Raji (cell line): ENCODE measurements around the gene FARS2.

Experiments used
- POLR2A ChIP-seq: IDR thresholded peaks from 2 replicates; pipeline ENCODE4 v1.6.1; 2011; ENCODE audit warnings: low read depth, low read length, control low read depth; ENCODE audit not compliant: insufficient read depth

FARS2 gene

DNA sequence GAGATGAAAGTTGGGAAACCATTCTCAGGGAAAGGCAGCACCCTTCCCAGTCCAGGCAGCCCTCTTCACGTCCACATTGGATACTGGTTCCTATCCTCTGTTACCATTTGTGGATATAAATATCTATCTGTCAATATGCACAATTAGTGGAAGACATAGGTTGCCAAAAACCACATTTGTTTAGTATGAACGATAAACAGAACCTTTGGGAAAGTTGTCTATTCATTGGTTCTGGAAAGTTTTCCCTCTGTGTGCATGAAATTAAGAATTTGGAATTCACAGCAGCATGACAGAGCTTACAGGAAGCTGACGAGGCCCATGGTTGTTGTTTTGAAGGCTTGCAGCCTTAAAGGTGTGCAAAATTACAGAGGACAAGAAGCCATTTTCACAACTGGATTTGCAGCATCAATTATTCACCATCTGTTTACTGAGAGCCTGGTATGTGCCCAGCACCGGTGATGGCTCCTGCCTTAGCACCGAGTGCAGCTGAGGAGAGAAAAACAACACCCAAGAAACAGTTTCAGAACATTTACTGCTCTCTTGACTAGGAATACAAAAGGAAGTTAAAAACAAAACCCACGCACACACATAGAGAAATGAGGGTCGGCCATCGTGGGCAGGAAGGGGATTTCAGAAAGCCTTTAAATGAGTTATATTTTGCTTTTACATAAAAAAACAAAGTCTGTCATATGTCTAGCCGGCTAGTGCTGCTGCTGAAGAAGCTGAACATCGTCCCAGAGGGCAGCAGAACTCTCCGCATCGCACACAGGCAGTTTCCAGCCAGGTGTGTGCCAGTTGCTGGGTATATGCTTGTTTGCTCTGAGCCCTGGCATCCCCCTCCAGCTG, 319.6 kb downstream of the FARS2 start:
- no peak for TF ChIP-seq POLR2A

GRCh38 chr6:5582762-5583161, 321.4 kb downstream of the FARS2 start:
- TF ChIP-seq POLR2A = no peak

DNA sequence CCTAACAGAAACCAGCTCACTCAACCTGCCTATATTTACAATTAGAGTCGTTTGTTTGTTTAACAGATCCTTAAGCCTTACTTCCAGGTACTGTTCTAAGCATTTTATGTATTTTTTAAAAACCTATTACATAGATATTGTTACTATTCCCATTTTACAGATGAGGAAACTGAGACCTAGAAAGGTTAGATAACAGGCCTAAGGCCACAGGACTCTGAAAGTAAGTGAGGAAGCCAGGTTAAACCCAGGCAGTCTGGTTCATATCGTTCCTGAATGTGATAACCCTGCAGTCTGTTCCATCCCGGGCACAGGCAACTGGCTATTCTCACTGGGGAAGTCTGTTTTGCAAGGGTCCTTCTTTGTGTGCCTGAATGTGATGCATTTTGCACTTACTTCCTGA, 322.2 kb downstream of the FARS2 start:
- no peak for TF ChIP-seq POLR2A

DNA sequence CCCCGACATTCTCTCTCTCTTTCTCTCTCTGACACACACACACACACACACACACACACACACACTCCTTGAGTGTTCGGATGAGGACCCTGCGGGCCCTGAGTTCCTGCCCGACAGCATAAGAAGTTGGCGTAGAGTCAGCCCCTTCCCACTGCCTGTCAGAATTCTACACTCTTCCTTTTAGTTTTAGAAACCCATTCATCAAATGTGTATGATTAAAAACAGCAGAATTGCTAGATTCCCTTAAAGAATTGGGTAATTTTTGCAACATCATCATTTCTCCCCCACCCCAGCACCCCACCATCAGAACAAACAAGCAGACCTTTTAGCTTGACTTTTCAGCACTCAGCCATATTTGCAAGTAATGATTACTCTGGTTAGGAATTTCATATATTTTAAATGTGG, 322.8 kb downstream of the FARS2 start:
- no peak for TF ChIP-seq POLR2A

DNA sequence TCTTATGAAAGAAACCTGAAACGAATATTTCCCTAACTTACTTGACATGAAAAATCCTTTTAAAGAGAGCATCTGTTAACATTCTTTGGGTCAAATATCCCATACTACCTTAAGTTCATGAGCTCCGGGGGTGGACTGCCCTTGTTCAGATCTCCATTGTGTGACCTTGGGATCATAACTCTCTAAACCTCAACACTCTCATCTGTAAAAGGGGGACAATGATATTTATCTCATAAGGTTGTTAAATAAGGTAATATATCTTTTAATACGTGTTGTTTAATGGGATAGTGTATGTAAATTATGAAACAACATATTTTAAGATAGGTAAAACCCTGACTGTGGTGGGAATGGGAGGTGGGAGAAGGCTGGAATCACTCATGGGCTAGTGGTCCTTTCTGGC, 326.3 kb downstream of the FARS2 start:
- TF ChIP-seq POLR2A = no peak

GRCh38 chr6:5589422-5590141, 328.3 kb downstream of the FARS2 start:
- TF ChIP-seq POLR2A = no peak

GRCh38 chr6:5590187-5590586, 328.9 kb downstream of the FARS2 start:
- TF ChIP-seq POLR2A = no peak

- TF ChIP-seq POLR2A = no peak
Observed at GRCh38 chr6:5592886-5593519, 331.7 kb downstream of the FARS2 start.

- no peak for TF ChIP-seq POLR2A
Observed at GRCh38 chr6:5595184-5595583, 333.9 kb downstream of the FARS2 start.

GRCh38 chr6:5597413-5597812, 336.1 kb downstream of the FARS2 start:
- TF ChIP-seq POLR2A = no peak

GRCh38 chr6:5598123-5598522, 336.8 kb downstream of the FARS2 start:
- TF ChIP-seq POLR2A = no peak

- TF ChIP-seq POLR2A = no peak
Observed at GRCh38 chr6:5599127-5599526, 337.8 kb downstream of the FARS2 start.

GRCh38 chr6:5605937-5606336, 344.6 kb downstream of the FARS2 start:
- no peak for TF ChIP-seq POLR2A

GRCh38 chr6:5606546-5606945, 345.2 kb downstream of the FARS2 start:
- TF ChIP-seq POLR2A = no peak

- no peak for TF ChIP-seq POLR2A
Observed at GRCh38 chr6:5610640-5611039, 349.3 kb downstream of the FARS2 start.

DNA sequence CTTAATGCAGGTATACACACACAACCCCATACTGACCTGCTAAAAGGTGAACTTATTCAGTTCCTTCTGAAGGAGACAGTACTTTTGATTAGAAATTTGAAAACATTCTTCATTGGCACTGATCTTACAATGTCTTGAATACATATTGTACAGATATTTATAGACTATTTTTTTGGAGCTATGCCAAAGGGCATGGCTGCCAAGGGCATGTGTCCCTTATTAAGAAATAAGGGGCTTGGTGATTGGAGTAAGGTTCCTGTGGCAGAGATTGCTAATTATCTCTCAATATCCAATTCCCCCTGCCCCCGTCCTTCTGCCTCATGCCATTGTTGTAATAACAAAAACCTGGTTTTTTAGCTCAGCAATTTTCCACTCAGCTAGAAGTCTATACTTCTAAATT, 355.9 kb downstream of the FARS2 start:
- TF ChIP-seq POLR2A = no peak
